OCI-LY1 (cell line): Measurements from ENCODE around the gene ZFHX3.

Experiments
- EZH2 ChIP-seq: fragments of 200-600 bp; sonication (generic), shearing (Covaris generic); IDR thresholded peaks from 2 replicates; pipeline ENCODE4 v1.8.0; 2017; ENCODE audit warnings: borderline replicate concordance, mixed run types, mild to moderate bottlenecking, antibody characterized with exemption, low read length, moderate library complexity, mixed read lengths
- TF ChIP-seq, protein P1 (sequence below): fragments of 200-600 bp; sonication (generic), shearing (Covaris generic); IDR thresholded peaks from 2 replicates; pipeline ENCODE4 v1.5.1; 2017; ENCODE audit warnings: mild to moderate bottlenecking, antibody characterized with exemption, low read length, moderate library complexity, mixed read lengths

DNA sequence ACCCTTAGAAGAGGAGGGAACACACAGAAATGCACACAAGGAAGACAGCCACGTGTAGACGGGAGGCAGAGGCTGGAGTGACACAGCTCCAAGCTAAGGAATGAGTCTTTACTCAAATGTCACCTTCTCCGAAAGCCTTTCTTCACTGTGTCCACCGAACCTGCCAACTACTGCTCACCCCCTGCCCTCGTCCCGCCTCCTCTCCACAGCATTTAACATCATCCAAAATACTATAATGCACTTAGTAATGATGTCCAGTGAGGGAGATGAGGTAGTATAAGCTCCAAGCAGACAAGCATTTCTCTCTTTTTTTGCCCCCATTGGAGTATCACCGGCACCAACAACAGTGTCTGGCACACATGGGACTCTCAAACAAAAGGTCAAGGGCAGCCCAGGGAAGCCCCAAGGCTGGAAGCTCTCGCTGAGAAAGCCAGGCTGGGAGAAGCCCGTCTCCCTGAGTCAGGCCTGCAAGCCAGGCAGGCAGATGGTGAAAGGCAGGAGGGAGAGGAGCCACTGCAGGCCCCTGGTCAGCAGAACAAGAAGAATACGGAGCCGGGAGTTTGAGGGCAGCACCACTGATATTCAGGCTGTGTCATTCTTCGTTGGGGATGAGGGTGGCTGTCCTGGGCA, 25.9 kb downstream of the ZFHX3 start:
- TF ChIP-seq, protein P1, sequence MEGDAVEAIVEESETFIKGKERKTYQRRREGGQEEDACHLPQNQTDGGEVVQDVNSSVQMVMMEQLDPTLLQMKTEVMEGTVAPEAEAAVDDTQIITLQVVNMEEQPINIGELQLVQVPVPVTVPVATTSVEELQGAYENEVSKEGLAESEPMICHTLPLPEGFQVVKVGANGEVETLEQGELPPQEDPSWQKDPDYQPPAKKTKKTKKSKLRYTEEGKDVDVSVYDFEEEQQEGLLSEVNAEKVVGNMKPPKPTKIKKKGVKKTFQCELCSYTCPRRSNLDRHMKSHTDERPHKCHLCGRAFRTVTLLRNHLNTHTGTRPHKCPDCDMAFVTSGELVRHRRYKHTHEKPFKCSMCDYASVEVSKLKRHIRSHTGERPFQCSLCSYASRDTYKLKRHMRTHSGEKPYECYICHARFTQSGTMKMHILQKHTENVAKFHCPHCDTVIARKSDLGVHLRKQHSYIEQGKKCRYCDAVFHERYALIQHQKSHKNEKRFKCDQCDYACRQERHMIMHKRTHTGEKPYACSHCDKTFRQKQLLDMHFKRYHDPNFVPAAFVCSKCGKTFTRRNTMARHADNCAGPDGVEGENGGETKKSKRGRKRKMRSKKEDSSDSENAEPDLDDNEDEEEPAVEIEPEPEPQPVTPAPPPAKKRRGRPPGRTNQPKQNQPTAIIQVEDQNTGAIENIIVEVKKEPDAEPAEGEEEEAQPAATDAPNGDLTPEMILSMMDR: no peak
- TF ChIP-seq EZH2: no peak
